Neutrophil (primary cell): ENCODE data around the gene C3orf22.
"Not testable (repeated sequence)": the region's sequence is repeated elsewhere in the genome, so short reads cannot be mapped to it uniquely, and the experiment has no call there.

Experiments
- H3K27ac ChIP-seq: fragments of 200-600 bp; sonication (generic); 2 replicates; pipeline ENCODE4 v1.5.1; 2016; ENCODE audit warnings: mild to moderate bottlenecking, moderate library complexity
- H3K27me3 ChIP-seq: fragments of 200-600 bp; sonication (generic); 2 replicates; pipeline ENCODE4 v1.6.0; 2016; ENCODE audit warnings: mild to moderate bottlenecking
- H3K36me3 ChIP-seq: fragments of 200-600 bp; sonication (generic); 2 replicates; pipeline ENCODE4 v1.5.1; 2017
- H3K4me1 ChIP-seq, 2 experiments: fragments of 200-600 bp in 1 of 2; sonication (generic) in 1 of 2; 1 replicate in 1 of 2; 2 replicates in 1 of 2; pipeline versions ENCODE4 v1.5.1 to v1.6.1; 2013 to 2016; ENCODE audit warnings: low read depth in 1 of 2, low read length in 1 of 2, mild to moderate bottlenecking in 1 of 2, moderate library complexity in 1 of 2; ENCODE audit not compliant: control insufficient read depth in 1 of 2, insufficient read depth in 1 of 2
- H3K4me3 ChIP-seq, 2 experiments: fragments of 200-600 bp in 1 of 2; sonication (generic) in 1 of 2; 1 replicate in 1 of 2; 2 replicates in 1 of 2; pipeline ENCODE4 v1.5.1; 2013 to 2016; ENCODE audit warnings: low read depth in 1 of 2, low read length in 1 of 2, mild to moderate bottlenecking in 1 of 2, moderate library complexity in 1 of 2
- H3K9me3 ChIP-seq: fragments of 200-600 bp; sonication (generic); 2 replicates; pipeline ENCODE4 v1.5.1; 2016
- CTCF ChIP-seq: fragments of 200-600 bp; sonication (generic); IDR thresholded peaks from 2 replicates; pipeline ENCODE4 v1.5.1; 2016; ENCODE audit warnings: antibody characterized with exemption

C3orf22 gene

DNA sequence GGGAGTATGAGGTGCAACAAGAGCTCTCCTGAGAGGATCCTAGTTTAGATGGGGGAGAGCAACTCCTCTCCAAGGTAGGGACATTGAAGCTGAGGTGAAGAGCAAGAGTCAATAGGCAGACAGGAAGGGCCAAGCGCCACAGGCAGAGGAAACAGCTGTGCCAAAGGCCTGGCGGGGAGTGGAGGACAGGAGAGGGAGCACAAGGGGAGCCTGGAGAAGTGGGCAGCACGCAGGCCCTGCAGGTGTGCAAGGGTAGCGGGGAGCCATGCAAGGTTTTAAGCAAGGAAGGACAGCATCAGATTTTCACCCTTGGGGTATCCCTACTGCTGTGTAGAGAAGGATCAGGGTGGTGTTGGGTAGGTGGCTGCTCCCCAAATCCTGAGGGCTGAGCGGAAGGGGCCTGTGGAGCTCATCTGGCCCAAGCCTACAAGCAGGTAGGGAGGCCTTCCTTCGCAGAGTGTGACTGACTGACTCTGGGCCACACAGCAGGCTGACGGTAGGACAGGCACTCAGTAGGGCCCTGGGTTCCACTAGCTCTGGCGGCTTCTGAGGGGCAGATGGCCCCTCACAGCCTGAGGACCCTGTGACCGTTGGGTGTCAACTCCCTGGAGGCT lies 21.5 kb downstream of the C3orf22 start:
- Histone ChIP-seq H3K9me3 (no peaks in the 10 kb centered on the region), H3K27me3 (no peaks in the 10 kb centered on the region), H3K36me3 (no peaks in the 10 kb centered on the region), H3K27ac (no peak overlapping the region), H3K4me3 (no peak overlapping the region), H3K4me1 (peaks cover 31 to 33% of the 10 kb centered on the region in 2 experiments)
- no peak for TF ChIP-seq CTCF

DNA sequence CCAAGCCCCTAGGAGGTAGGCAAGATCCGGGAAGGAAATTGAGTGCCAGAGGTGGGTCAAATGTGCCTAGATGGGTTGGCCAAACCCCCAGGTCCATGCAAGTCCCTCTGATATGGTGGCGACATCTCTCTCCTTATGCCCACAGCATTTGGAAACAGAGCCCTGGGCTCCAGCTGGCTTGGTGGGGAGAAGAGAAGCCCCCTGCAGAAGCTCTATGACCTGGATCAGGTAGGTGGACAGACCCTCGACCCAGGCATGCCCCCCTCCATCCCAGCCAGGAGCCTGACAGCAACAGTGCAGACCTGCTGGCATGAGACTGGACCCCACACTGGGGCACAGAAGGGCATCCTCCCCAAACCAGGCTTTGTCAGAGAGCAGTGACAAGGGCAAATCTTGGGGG lies 22.6 kb downstream of the C3orf22 start:
- Histone ChIP-seq H3K9me3 (no peaks in the 10 kb centered on the region), H3K27me3 (no peaks in the 10 kb centered on the region), H3K4me3 (no peak overlapping the region), H3K4me1 (peaks cover 32 to 37% of the 10 kb centered on the region in 2 experiments), H3K27ac (no peak overlapping the region), H3K36me3 (no peaks in the 10 kb centered on the region)
- TF ChIP-seq CTCF = no peak

- Histone ChIP-seq H3K9me3 (no peaks in the 10 kb centered on the region), H3K4me3 (no peak overlapping the region), H3K36me3 (no peaks in the 10 kb centered on the region), H3K27me3 (no peaks in the 10 kb centered on the region), H3K27ac (no peak overlapping the region), H3K4me1 (peaks cover 32 to 37% of the 10 kb centered on the region in 2 experiments)
- no peak for TF ChIP-seq CTCF
These were observed 23.1 kb downstream of the C3orf22 start for GRCh38 chr3:126535636-126536035.

DNA sequence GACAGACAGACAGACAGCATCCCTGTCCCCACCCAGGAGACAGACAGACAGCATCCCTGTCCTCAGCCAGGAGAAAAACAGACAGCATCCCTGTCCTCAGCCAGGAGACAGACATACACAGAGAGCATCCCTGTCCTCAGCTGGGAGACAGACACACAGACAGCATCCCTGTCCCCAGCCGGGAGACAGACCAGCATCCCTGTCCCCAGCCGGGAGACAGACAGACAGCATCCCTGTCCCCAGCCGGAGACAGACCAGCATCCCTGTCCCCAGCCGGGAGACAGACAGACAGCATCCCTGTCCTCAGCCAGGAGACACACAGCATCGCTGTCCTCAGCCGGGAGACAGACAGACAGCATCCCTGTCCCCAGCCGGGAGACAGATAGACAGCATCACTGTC lies 24.0 kb downstream of the C3orf22 start:
- H3K27ac ChIP-seq, H3K36me3 ChIP-seq, H3K9me3 ChIP-seq, H3K27me3 ChIP-seq, H3K4me3 ChIP-seq: not testable (repeated sequence)
- peaks cover 33 to 37% of the 10 kb centered on the region in 2 experiments for H3K4me1 ChIP-seq

DNA sequence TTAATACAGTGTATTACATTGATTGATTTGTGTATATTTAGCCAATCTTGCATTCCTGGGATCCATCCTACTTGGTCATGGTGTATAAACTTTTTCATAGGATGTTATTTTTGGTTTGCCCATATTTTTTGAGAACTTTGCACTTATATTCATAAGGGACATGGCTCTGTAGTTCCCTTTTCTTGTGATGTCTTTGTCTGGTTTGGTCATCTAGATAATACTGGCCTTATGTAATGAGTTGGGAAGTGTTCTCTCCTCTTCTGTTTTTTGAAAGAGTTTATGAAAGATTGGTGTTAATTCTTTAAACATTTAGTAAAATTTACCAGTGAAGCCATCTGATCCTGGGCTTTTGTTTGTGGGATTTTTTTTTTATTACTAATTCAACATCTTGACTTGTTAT lies 25.2 kb downstream of the C3orf22 start:
- peak overlapping the region; percentile 6 for H3K27ac ChIP-seq
- no peaks in the 10 kb centered on the region for H3K36me3 ChIP-seq
- H3K4me3 ChIP-seq = no peak overlapping the region
- H3K27me3 ChIP-seq = no peaks in the 10 kb centered on the region
- TF ChIP-seq CTCF = no peak
- no peaks in the 10 kb centered on the region for H3K9me3 ChIP-seq
- peaks cover 44 to 48% of the 10 kb centered on the region in 2 experiments for H3K4me1 ChIP-seq

GRCh38 chr3:126531051-126531330 lies 27.7 kb downstream of the C3orf22 start:
- no peaks in the 10 kb centered on the region for H3K36me3 ChIP-seq
- no peaks in the 10 kb centered on the region for H3K27me3 ChIP-seq
- peaks cover 69 to 73% of the 10 kb centered on the region in 2 experiments for H3K4me1 ChIP-seq
- H3K9me3 ChIP-seq = no peaks in the 10 kb centered on the region
- H3K27ac ChIP-seq = peak overlapping the region; percentile 93
- peak overlapping the region; percentile 47 to 54 for H3K4me3 ChIP-seq
- TF ChIP-seq CTCF = no peak
